Hepatocyte (in vitro differentiated cells): ENCODE results near the gene UHRF2.

Experiments used
- EZH2phosphoT487 ChIP-seq: fragments of 200-600 bp; sonication (generic); IDR thresholded peaks from one replicate; pipeline ENCODE4 v1.6.1; 2018; ENCODE audit warnings: antibody characterized with exemption, mild to moderate bottlenecking, low read depth, moderate library complexity; ENCODE audit not compliant: unreplicated experiment, severe bottlenecking
- TF ChIP-seq, protein P1 (sequence below): fragments of 200-600 bp; sonication (generic); IDR thresholded peaks from 2 replicates; pipeline ENCODE4 v1.5.1; 2016; ENCODE audit warnings: antibody characterized with exemption, mild to moderate bottlenecking; ENCODE audit not compliant: poor library complexity

DNA sequence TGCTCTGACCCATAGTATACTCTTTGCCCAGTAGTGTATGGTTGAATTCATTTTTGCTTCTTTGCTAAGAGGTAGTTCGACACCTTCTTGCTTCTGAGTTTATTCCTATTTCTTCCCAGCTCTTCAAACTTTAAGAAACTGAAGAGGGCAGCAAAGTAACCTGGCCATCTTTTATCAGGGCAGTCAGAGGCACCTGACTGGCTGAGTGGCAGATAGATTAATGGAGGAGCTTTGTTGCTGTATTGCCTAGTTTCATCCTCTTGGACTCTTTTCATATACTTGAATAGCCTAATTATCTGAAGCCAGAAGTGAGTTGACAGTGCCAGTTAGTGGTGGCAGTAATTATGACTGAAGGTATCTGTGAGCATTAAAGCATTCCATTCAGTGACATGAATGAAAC, 82.5 kb downstream of the UHRF2 start:
- TF ChIP-seq, protein P1, sequence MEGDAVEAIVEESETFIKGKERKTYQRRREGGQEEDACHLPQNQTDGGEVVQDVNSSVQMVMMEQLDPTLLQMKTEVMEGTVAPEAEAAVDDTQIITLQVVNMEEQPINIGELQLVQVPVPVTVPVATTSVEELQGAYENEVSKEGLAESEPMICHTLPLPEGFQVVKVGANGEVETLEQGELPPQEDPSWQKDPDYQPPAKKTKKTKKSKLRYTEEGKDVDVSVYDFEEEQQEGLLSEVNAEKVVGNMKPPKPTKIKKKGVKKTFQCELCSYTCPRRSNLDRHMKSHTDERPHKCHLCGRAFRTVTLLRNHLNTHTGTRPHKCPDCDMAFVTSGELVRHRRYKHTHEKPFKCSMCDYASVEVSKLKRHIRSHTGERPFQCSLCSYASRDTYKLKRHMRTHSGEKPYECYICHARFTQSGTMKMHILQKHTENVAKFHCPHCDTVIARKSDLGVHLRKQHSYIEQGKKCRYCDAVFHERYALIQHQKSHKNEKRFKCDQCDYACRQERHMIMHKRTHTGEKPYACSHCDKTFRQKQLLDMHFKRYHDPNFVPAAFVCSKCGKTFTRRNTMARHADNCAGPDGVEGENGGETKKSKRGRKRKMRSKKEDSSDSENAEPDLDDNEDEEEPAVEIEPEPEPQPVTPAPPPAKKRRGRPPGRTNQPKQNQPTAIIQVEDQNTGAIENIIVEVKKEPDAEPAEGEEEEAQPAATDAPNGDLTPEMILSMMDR, result no peak
- TF ChIP-seq EZH2phosphoT487, result no peak
